Lower lobe of right lung (tissue), 2 donors: ENCODE results near the gene TMCO1. TPM values are rescaled to one million over a fixed set of nuclear protein-coding genes. Genes with fewer than 3 reads are reported as not detected.

ENCODE experiments used
- ATAC-seq, 2 donors: fragments of 200-7000 bp; cut with Tn5 transposase; one replicate each; pipeline ENCODE4 v1.9.1; 2020 to 2022; ENCODE audit warnings: mild to moderate bottlenecking in 2 of 2, moderate library complexity in 2 of 2
- DNase-seq: peaks from one replicate; pipeline ENCODE4 v3.0.0-alpha.2; 2020
- H3K27ac ChIP-seq: fragments of 200-600 bp; one replicate; pipeline ENCODE4 v1.8.0; 2022
- H3K27me3 ChIP-seq: fragments of 200-600 bp; one replicate; pipeline ENCODE4 v1.8.0; 2022; ENCODE audit warnings: low read depth
- H3K36me3 ChIP-seq: fragments of 200-600 bp; one replicate; pipeline ENCODE4 v1.8.0; 2022; ENCODE audit warnings: mild to moderate bottlenecking
- H3K4me1 ChIP-seq: fragments of 200-600 bp; one replicate; pipeline ENCODE4 v1.8.0; 2022
- H3K4me3 ChIP-seq: fragments of 200-600 bp; one replicate; pipeline ENCODE4 v1.8.0; 2022; ENCODE audit warnings: mild to moderate bottlenecking
- H3K9me3 ChIP-seq: fragments of 200-600 bp; one replicate; pipeline ENCODE4 v1.8.0; 2022
- intact Hi-C: fragments of 100-400 bp; cut with DNase I; formaldehyde crosslinking; loops from one replicate; pipeline ENCODE4 v1.11.0; 2022
- total RNA-seq: library from RNA; stranded (reverse); fragmentation: NEBNext Ultra II Directional; extraction: Animal tissue kit (Norgen Biotek cat#: 25700); gene quantifications from one replicate; pipeline ENCODE4 v1.2.1, GENCODE V29; 2021
- TF ChIP-seq, protein P1 (sequence below): fragments of 200-600 bp; IDR thresholded peaks from one replicate; pipeline ENCODE4 v1.8.0; 2022; ENCODE audit warnings: antibody characterized with exemption, mild to moderate bottlenecking
- donor health status: DM: no; HTN: yes; CAD: no; lungs with severe emphysema.

TMCO1 gene
- total RNA-seq, 1 donor from 2014 or later = 76.3 TPM

DNA sequence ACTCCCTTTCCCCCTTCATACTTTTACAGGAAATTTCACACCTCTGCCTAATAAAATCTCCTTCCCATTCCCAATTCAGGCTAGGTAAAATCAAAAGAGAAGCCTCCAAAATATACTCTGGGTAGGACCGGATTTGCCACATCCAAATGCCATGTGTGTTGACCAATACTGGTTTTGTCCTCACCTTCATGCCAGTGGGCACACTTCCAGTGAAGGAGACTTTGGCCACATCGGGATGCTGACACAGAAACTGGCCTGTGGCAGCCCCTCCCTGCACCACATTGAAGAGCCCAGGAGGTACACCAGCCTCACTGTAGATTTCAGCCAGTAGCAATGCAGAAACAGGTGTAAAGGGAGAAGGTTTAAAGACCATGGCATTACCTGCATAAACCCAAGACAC is 88.4 kb downstream of the TMCO1 start:
- peaks cover 6% of the 10 kb centered on the region for H3K4me1 ChIP-seq
- no peak overlapping the region for H3K4me3 ChIP-seq
- no peaks in the 10 kb centered on the region for H3K27me3 ChIP-seq
- H3K9me3 ChIP-seq = no peaks in the 10 kb centered on the region
- TF ChIP-seq, protein P1, sequence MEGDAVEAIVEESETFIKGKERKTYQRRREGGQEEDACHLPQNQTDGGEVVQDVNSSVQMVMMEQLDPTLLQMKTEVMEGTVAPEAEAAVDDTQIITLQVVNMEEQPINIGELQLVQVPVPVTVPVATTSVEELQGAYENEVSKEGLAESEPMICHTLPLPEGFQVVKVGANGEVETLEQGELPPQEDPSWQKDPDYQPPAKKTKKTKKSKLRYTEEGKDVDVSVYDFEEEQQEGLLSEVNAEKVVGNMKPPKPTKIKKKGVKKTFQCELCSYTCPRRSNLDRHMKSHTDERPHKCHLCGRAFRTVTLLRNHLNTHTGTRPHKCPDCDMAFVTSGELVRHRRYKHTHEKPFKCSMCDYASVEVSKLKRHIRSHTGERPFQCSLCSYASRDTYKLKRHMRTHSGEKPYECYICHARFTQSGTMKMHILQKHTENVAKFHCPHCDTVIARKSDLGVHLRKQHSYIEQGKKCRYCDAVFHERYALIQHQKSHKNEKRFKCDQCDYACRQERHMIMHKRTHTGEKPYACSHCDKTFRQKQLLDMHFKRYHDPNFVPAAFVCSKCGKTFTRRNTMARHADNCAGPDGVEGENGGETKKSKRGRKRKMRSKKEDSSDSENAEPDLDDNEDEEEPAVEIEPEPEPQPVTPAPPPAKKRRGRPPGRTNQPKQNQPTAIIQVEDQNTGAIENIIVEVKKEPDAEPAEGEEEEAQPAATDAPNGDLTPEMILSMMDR = no peak
- H3K27ac ChIP-seq = no peak overlapping the region
- no peak for ATAC-seq
- DNase-seq = no peak
- peaks cover 75% of the 10 kb centered on the region for H3K36me3 ChIP-seq
- intact Hi-C loops = no loop called here

DNA sequence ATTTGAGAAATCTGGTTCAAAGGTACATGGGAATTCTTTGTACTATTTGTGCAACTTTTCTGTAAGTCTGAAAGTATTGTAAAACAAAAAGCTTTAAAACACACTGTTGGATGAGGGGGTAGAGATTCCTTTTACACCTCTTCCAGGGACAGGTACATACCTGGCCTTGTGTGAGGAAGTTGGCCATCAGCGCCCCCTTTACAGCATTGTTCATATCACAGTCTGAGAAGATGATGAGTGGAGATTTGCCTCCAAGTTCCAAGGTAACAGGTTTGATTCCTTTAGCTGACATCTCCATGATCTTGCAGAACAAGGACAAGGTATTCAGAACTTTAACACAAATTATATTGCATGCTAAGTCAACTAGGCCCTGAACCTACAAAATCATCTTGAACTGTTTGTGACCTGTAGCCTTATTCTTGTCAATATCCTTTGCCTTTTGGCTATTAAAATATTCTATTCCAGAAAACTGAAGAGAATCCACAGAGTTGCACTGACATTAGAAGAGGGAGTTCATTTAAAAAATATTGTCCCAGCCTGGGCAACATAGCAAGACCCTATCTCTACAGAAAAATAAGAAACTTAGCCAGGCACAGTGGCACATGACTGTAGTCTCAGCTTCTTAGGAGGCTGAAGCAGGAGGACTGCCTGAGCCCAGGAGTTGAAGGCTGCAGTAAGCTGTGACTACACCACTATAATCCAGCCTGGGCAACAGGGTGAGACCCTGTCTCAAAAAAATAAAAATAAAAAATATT is 89.2 kb downstream of the TMCO1 start:
- Histone ChIP-seq H3K4me1 (peaks cover 6% of the 10 kb centered on the region), H3K36me3 (peaks cover 81% of the 10 kb centered on the region), H3K9me3 (no peaks in the 10 kb centered on the region), H3K27ac (no peak overlapping the region), H3K27me3 (no peaks in the 10 kb centered on the region), H3K4me3 (no peak overlapping the region)
- DNase-seq = no peak
- no peak for ATAC-seq
- TF ChIP-seq, protein P1 = no peak
- intact Hi-C loops = no loop called here

DNA sequence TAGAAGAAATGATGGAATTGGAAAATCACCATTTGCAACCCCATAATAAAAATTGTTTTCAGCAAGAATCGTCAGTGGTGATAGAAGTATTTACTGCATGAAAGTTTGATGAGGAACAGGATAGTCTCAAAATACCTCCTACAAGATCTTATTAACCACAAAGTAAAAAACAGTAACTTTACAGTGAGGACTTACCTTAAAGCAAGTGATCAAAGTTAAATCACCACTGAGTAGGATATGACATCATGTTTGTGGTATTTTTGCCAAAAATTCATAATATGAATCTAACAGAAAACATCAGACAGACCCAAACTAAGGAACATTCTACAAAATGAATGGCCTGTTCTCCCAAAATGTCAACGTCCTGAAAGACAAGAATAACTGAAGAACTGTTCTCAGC is 90.2 kb downstream of the TMCO1 start:
- no peak for ATAC-seq
- no peaks in the 10 kb centered on the region for H3K27me3 ChIP-seq
- H3K27ac ChIP-seq = no peak overlapping the region
- no peak overlapping the region for H3K4me3 ChIP-seq
- no peak for DNase-seq
- TF ChIP-seq, protein P1 = no peak
- intact Hi-C loops = no loop called here
- H3K9me3 ChIP-seq = no peaks in the 10 kb centered on the region
- H3K36me3 ChIP-seq = peaks cover 81% of the 10 kb centered on the region
- no peaks in the 10 kb centered on the region for H3K4me1 ChIP-seq

Other genes starting within 250 kb of the TMCO1 start
- 0.44 TPM for gene LRRC52, start 224.9 kb downstream of the TMCO1 start, total RNA-seq
- gene MGST3, start 137.6 kb downstream of the TMCO1 start, total RNA-seq = 216 TPM
- 63.0 TPM for gene ALDH9A1, start 70.3 kb downstream of the TMCO1 start, total RNA-seq
- gene UCK2, start 58.7 kb upstream of the TMCO1 start, total RNA-seq = 8.3 TPM